HG02852 (cell line): ENCODE results near the gene SH3D21.

ENCODE experiments used
- ATAC-seq: cut with Tn5 transposase; IDR thresholded peaks from one replicate; pipeline ENCODE4 v1.9.1; 2021; ENCODE audit warnings: mild to moderate bottlenecking, moderate library complexity; ENCODE audit not compliant: unreplicated experiment

The SH3D21 gene

DNA sequence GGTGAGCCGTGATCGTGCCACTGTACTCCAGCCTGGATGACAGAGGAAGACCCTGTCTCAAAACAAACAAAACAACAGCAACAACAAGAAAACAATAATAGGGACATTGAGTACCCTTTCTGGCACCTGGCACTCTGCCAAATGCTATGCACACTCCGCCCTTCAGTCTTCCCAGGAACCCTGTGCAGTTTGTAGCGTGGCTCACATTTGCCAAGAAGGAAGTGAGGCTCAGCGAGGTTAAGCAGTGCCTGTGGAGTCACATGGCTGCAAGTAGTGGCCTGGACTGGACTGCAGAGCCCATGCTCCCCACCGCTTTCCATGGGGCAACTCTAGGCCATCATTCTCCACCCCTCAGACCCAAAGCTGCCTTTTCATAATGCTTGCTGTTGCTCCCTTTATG is 22.5 kb downstream of the SH3D21 start:
- ATAC-seq: no peak

DNA sequence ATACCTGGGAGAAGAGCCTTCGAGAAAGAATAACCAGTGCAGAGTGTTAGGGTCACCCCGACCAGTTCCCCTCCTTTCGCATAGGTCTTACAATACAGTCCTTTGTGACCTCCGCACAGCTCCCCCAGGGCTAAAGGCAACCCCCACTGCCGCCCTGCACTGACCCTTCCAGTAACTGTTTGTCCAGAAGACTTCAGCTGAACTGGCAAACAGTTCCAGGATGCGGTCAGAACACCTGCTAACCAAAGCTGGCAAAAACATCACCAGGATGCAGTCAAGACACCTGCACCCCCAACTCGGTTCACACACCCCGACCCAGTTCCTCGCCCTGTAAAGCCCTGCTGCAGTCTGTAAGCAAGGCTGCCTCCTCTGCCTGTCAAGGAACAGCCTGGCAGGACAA is 23.6 kb downstream of the SH3D21 start:
- ATAC-seq: no peak

DNA sequence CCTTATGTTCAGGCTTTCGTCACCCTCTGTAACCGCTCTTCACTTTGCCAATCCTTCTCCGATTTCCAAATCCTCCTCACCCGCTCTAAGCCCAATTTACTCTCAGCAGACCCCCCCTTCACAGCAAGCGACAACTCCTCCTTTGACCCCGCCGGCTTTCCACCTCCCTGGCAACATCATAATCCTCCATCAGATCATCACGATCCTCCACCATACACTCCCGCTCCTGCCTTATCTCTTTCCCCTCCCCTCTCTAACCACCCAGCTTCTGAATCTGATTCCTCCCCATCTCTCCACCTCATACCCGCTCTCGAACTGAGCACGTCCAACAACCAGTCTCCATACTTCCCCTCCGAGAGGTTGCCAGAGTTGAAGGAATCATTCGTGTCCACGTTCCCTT is 24.8 kb downstream of the SH3D21 start:
- ATAC-seq: no peak

DNA sequence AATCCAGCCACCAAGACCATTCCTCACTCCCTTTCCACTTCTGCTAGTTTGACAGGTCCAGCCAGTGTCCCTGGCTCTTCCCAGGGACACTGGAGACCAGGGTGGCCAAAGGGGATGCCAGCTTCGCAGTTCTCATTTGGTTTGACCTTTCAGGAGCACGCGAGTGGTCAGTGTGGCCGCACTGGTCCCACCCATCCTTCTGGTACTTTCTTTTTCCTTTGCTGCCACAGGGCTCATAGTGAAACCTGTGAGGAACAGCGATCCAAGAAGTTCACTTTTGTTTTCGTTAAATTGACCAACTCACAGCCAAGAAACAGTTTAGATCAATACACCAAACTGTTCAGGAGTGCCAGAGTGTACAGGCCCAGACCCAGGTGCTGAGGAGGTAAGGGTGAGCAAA is 31.7 kb downstream of the SH3D21 start:
- ATAC-seq: no peak

DNA sequence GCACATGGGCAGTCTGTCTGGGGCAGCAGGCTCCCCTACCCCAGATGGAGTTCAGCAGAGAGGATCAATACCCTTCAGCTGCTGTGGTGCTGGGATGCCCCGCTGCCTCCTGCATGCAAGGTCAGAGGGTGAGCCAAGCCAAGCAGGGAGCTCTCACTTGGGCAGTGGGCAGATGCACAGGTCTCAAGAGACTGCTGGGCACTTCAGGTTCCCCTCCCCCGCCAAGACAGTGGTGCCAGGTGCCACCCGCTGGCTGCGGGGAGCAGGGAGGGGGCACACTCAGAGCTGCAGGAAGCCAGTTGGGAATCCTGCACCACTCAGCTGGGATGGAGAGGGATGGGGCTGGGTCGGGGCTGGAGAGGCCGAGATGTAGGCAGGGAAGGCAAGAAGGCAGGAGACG is 33.0 kb downstream of the SH3D21 start:
- ATAC-seq: no peak

DNA sequence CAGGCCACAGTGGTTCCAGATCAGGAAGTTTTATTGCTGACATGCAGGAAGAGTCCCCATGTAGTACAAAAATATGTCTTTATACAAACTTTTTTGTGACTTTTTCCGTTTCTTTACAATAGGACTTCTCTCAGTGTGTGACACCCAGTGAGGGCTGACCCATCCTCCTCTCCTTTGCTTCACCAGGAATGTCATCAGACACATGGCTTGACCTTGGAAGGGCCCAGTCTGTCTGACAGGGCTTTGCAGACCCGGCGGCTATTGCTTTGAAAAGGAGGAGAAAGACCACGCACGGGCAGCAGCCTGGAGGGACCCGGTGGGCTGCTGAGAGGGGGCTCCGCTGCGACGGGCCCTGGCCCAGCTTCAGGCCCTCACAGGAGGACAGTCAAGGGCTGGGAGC is 33.4 kb downstream of the SH3D21 start:
- ATAC-seq: no peak

DNA sequence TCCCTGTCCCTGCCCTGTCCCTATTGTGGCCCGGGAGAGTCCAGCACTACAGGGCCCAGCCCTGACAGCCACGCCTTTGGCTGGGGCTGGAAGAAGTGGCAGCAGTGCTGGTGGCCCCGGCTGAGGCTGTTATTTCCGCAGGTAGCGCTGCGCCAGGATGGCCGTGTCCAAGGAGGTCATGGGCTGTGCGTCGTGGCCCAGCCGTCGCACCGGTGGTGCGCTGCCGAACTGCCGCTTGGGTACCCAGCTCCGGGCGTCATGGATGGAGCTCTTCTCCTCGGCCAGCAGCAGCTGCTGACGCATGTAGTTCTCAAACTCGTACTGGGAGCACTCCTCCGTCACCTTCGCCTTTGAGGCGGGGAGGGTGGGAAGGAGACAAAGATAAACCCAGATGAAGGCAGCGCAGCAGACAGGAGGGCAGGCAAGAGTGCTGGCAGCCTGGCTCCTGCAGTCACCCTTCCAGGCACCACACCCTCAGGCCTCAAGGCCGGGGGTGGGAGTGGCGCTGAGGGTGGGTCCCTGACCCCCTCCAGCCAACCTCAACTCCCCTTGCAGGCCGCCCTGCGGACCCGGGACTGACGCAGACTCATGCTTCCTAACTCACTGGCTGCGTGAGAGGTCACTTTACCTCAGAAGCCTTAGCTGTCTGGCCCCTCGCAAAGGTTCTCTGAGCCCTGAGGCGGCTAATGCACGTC is 35.6 kb downstream of the SH3D21 start:
- ATAC-seq: no peak

DNA sequence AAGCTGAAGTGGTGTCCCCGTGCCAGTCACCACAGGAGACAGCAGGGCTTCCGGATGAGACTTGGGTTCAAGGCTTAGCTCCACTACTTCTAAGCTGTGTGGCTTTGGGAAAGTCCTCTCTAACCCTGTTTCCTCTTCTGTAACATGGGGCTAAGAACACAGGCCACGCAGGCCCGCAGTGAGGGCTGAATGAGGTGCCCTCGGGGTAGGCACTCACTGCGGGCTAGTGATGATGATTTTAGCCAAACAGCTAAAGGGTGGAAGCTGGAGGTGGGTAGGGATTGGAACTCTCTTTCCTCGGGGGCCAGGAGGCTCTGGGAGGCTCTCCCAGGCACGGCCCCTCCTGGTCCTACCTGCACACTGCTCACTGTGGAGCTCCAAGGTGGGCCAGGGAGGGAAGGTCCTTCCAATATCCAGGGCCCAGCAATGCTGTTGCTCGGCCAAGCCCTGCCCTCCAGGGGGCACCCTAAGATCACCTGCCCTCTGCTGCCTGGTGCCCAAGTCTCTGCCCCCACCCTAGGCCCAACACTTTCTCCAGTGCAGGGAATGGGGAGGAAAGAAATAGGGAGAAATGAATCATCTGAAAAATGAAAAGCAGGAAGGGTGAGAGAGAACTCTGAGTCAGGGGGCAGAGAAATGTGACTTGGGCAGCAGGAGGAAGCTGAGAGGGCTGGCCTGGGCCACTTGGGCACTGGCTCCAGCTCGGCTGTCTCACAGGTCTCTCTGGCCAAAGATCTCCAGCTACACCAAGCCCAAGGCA is 36.4 kb downstream of the SH3D21 start:
- ATAC-seq: no peak

DNA sequence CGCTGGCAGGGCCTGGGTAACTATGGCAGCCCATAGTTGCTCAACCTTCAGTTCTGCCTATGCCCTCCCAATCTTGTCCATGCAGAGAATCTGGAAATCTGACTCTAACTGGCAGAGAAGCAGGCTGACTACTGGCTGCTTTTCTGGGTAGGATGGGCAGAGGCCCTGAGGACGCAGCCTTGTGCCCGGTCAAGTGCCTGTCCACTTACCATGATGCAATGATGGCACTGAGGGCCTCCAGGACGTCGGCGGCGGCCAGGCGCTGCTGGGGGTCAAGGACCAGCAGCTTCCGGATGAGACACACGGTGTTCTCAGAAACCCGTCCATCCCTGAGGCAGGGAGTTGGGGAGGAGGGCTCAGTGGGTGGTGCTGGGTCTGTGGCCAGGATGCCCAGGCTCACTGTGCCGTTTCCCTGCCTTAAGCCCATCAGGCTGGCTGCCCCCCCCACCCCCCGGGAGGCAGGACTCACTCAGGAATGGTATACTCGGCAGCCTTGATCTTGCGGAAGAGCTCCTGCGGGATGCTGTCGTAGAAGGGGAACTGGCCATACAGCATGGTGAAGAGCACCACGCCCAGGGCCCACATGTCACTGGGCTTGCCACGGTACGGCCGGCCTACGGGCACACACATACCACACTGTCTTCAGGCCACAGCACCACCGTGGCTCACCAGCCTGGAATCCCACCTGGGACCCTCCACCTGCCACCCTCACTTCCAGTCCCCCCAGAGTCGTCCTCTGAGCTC is 37.7 kb downstream of the SH3D21 start:
- ATAC-seq: no peak

DNA sequence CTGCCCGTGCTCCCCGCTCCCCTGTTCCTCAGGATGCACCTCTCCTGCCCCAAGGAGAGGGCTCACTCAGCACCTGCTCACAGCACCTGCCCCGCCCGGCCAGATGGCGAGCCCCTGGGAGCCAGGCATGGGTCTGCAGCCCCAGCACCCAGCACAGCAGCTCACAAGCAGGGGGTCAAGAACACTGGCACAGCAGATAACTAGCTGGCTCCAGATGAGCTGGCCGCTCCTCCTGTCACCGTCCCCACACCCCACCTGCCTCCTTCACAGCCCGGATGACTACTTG is 38.2 kb downstream of the SH3D21 start:
- no peak for ATAC-seq

DNA sequence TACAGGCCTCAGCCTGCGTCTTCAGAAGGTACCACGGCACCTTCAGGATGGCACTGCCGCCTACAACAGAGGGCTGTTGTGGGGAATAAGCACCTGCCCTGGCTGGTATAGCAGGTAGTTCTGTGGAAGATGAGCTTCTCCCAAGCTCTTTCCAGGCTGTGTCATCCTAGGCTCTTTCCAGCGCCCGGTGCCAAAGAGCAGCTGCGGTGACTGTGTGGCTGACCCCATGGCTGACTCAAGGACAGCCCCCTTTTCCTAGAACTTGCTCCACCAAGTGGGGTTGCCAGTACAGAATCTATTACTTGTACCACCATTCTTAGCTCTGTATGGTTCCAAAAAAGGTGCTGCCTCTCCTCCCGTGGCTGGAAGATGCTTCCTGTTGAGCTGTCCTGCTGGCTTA is 39.2 kb downstream of the SH3D21 start:
- no peak for ATAC-seq

DNA sequence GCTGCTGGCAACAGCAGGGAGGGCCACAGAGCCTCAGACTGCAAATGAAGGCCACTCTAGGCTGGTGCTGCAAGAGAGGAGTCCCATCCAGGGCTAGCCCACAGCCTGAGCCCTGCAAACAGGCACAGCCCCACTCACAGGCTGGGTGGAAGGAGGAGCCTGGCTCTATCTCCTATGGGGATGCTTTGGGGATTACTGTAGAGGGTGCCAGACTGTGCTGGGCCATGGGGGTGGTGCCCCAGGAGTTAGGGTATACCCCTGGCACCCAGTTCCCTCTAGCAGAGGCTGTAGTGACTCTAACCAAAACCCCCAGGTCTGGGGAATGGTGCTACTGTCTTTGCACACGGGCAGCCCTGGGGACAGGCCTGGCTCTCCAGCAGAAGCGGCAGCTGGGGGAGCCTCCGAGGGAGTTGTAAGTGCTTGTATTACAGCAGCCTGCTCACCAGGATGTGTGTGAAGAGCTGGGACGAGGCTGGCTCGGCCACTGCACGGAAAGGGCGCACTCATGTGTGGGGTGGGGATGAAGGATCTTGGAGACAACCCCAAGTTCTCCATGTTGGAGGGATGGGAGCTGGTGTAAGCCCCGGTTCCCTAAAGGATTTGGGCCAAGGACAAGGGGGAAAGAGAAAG is 40.7 kb downstream of the SH3D21 start:
- ATAC-seq: no peak

DNA sequence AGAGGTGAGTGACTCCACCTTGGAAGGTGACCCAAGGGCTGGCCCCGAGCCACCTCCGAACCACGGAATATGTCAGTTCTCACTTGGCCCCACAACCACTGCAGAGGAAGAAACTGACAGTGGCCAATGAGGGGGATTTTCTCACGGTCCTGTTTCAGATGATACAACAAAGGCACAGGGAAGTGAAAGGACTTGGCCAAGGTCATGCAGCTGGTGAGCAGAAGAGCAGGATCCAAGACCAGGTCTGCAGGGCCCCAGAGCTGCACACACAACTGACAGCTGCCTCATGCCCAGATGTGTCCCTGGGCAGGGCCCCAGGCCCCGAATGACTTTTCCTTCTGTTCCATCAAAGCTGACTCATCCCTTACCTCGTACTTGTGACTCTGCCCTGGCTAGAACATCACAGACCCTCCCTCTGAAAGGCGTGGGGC is 43.1 kb downstream of the SH3D21 start:
- no peak for ATAC-seq

DNA sequence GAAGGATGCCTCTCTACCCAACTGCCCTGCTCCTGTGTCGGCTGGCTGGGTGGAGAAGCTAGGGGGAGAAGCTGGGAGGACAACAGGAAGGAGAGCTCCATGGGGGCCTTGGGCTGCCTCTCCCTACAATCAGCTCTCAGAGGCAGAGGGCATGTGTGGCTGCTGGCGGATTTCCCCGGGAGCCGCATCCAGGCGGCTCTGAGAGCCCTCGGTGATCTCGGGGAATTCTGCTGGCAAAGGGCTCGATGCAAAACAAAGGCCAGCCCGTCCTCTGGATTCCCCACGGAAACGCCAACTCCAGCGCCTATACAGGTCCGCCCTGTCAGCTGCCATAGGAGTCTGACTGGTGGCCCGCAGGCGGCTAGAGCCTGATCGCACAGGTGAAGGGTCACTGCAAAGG is 43.7 kb downstream of the SH3D21 start:
- no peak for ATAC-seq

DNA sequence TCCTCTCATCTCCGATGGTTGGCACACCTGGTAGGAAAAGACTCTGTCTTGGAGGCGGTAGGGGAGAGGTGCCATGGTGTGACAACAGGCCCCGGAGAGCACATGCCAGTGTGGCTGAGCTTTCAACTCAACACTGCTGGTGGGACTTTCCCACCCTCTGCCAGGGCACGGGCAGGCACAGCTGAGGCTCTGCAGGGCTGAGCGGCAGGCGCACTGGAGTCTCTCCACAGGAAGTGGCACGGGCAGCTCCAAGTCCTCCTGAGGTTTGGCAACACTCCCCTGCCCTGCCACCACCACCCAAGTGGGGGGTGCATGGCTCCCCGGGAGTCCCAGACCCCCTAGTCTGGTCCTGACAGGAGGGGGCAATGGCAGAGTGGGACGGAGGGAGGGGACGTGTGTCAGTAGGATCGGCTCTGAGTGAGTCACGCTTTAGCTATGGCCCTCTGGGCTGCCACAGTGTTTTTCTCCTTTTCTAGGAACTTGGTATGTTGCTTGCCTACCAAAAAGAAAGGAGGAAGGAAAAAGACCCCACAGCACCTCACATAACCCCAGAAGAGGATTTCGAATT is 44.6 kb downstream of the SH3D21 start:
- ATAC-seq: no peak

DNA sequence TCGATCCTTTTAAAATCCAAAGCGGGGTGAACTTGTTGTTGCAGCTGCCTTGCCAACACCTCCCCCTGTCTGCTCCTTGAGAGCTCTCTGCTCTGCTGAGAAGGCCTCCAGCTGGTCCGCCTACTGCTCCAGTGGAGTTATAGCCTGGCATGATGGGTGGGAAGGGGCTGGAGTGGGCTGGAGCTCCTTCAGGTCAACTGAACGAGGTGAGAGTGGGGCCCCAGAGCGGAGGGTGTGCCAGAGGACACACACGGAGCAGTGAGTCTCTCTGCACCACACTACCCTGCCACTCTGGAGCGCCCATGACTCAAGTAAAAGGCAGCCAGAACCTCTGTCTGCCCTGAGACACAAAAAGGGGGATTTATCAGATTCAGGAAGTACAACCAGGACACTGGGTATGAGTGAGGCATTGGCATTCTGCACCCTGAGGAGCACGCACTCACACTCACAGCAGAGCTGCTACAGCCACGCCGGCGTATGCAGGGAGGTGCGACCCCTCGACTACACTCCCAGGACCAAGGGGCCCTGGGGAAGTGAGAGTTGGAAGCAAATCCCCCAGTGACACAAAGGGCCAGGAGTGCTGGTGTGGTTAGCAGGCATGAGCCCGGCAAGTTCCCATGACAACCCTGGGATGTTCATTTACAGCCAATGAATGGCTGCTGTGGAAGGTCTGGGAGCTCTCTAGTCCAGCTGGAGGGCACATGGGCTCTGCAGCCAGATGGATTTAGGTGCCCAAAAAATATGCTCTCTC is 45.2 kb downstream of the SH3D21 start:
- ATAC-seq: no peak

DNA sequence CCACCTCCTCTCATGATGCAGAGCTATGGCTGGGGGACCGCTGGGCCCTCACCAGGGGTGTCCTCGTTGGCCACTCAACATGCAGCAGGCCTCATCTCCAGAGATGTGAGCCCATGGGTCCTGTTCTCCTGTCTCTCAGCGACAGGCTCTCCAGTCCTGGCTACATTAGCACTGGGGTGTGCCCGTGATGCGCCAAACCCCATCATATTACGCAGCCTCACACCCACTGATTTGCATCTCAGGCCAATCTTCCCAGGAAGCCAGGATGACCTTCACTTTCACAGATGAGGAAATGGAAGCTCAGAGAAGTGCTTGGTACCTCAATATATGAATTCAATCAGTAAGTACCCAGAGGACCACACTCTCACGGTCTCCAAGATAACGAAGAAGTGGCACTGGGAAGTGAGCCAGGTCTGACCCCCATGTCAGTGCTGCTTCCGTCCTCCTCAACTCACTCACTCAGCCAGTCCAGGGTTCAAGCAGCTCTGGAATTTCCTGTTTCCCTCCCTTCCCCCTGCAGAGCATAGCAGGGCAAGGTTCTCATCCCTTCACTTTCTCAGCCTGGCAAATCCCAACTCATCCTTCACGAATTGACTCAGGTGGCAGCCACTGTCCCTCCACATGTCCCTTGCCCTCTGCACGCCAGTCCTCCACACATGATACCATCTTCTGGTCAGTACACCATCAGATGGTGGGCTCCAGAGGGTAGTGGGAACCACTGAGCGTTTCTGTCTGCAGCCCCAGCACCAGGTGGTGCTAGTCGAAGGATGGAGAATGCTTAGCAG is 46.1 kb downstream of the SH3D21 start:
- no peak for ATAC-seq

DNA sequence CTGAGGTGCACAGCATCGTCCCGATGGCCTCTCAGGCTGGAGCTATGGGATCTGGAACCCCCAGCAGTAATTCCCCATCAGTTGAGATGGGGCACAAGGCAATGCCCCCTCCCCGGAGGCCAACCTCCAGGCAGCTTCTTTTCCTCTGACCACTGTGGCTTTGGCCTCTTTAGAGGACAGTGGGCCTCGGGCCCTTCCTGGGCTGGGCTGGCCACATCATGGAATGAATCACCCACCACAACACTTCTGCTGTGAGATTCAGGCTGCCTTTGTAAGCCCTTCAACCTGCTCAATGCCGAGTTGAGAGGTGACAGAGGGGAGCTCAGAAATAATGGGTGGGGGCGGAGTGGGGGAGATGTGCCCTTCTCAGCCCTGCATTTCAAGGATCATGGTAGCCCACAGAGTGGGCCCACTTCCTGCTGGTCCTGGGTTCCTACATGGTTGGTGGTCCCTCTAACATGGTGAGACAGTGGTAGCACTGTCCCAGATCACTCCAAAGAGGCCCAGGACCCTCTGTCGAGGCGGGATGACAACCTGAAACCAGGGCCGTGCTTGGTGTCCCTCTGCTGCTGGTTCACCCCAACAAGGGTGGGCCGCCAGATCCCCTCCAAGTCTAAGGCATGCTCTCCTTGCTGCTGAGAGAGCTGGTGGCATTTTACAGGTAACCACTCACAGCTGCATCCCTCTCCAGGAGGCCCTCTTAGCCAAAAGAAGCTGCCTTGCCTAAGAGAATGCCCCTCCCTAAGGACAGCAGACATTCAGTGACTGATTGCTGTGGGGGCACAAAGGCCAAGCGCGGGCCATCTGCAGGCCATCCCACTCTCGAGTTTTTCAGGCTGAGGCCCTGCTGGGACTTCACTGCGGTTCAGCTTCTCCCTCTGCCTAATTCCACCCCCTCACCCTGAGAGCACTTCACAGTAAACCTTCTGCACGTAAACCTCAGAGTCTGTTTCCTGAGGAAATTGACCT is 47.0 kb downstream of the SH3D21 start:
- ATAC-seq: no peak

DNA sequence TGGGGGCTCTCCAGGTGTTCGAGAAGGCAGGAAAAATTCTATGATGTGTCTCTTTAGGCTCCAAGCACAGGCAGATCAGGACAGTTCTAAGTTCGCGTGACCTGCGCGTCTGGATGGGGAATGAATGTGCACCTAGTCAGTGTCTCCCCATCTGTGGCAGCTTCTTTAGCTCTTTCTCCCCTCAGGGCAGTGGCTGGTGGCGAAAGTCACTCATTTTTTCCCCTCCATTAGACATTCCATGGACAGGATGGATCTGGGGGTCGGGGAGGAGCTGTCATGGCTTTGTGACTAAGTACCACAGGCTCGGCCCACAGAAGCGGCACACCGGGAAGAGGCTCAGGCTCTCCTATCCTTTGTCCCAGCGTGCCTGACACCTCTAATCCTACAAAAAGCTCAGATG is 48.3 kb downstream of the SH3D21 start:
- ATAC-seq: no peak
